ENCODE data around the gene ZRANB1. TPM values are rescaled to one million over a fixed set of nuclear protein-coding genes. Genes with fewer than 3 reads are reported as not detected.

The ZRANB1 gene
- total and polyA plus RNA-seq, 2 of the 13 experiments (the other 11 are each of a cell fraction or from before 2014, with no cell fraction given) = 10.3 to 19.6 TPM

- Histone ChIP-seq H3K4me1 (ENCODE audit: insufficient read depth, low read length) (no peaks in the 10 kb centered on the region), H4K20me1 (ENCODE audit: insufficient read depth, low read length) (peaks cover 48% of the 10 kb centered on the region), H3K36me3 (replicated peaks in 1 of 2; ENCODE audit: control insufficient read depth in 1 of 2, insufficient read depth in 2 of 2, low read length in 2 of 2) (peaks cover 2 to 15% of the 10 kb centered on the region in 2 experiments; a peak in 4 of 5 replicates), H3K4me3 (replicated peaks in 1 of 3; ENCODE audit: insufficient read depth in 1 of 3, low read depth in 2 of 3, low read length in 3 of 3) (no peak overlapping the region), H3K4me2 (ENCODE audit: low read depth, low read length) (no peak overlapping the region), H3K27me3 (ENCODE audit: control insufficient read depth in 1 of 2, insufficient read depth in 2 of 2, low read length in 2 of 2) (no peaks in the 10 kb centered on the region), H3K9ac (ENCODE audit: insufficient read depth, low read depth, low read length) (no peak overlapping the region), H3K27ac (ENCODE audit: extremely low read length, insufficient read depth, low read length) (no peak overlapping the region), H3K79me2 (ENCODE audit: insufficient read depth, low read length) (peaks cover 91% of the 10 kb centered on the region), H3K9me3 (ENCODE audit: low read length) (no peaks in the 10 kb centered on the region), H2AFZ (ENCODE audit: low read length) (no peak overlapping the region)
- POLR2A ChIA-PET = no interaction called here
- BruUV-seq (replicated peaks) = TSS peak; percentile 39
- DNase-seq (ENCODE audit: low spot score) (no peak), FAIRE-seq (no peak), ATAC-seq (no peak)
- intact Hi-C loops (cut with micrococcal nuclease; ENCODE audit: unreplicated experiment) (no loop called here), in situ Hi-C loops (cut with HindIII; ENCODE audit: extremely low pct_ligation_motif_present, low pct_unique_long_range_greater_than_20kb) (no loop called here)
- CTCF ChIA-PET (ENCODE audit: low intra/inter-chr PET ratio, low total read pairs) = no interaction called here
- WGBS (ENCODE audit: low lambda C conversion rate) = 90% methylated on average over 11 of the region's 11 CpGs
- TF ChIP-seq ZNF205 (CRISPR knock-in tag; IDR thresholded peaks at IDR 0.05) (no peak), RFX3 (CRISPR knock-in tag; IDR thresholded peaks at IDR 0.05) (no peak), ZNF605 (CRISPR knock-in tag; IDR thresholded peaks at IDR 0.05) (no peak), ZBTB7B (CRISPR knock-in tag; IDR thresholded peaks at IDR 0.05) (no peak), ZNF629 (CRISPR knock-in tag; conservative IDR thresholded peaks at IDR 0.05) (no peak), YY1 (IDR thresholded peaks at IDR 0.05; ENCODE audit: insufficient read depth, insufficient replicate concordance, low read depth, low read length) (no peak), ZNF260 (CRISPR knock-in tag; IDR thresholded peaks at IDR 0.05; ENCODE audit: borderline replicate concordance, low read depth) (no peak), ONECUT2 (CRISPR knock-in tag; IDR thresholded peaks at IDR 0.05) (no peak), ISX (CRISPR knock-in tag; conservative IDR thresholded peaks at IDR 0.05) (no peak), HNRNPH1 (optimal IDR thresholded peaks at IDR 0.05; ENCODE audit: low read depth, low read length) (no peak), AHDC1 (CRISPR knock-in tag; IDR thresholded peaks at IDR 0.05; ENCODE audit: borderline replicate concordance) (no peak), FOXO4 (CRISPR knock-in tag; conservative IDR thresholded peaks at IDR 0.05) (no peak), AKAP8 (CRISPR knock-in tag; IDR thresholded peaks at IDR 0.05) (no peak), ZNF296 (CRISPR knock-in tag; conservative IDR thresholded peaks at IDR 0.05) (no peak)
- TF ChIP-seq, protein P1, sequence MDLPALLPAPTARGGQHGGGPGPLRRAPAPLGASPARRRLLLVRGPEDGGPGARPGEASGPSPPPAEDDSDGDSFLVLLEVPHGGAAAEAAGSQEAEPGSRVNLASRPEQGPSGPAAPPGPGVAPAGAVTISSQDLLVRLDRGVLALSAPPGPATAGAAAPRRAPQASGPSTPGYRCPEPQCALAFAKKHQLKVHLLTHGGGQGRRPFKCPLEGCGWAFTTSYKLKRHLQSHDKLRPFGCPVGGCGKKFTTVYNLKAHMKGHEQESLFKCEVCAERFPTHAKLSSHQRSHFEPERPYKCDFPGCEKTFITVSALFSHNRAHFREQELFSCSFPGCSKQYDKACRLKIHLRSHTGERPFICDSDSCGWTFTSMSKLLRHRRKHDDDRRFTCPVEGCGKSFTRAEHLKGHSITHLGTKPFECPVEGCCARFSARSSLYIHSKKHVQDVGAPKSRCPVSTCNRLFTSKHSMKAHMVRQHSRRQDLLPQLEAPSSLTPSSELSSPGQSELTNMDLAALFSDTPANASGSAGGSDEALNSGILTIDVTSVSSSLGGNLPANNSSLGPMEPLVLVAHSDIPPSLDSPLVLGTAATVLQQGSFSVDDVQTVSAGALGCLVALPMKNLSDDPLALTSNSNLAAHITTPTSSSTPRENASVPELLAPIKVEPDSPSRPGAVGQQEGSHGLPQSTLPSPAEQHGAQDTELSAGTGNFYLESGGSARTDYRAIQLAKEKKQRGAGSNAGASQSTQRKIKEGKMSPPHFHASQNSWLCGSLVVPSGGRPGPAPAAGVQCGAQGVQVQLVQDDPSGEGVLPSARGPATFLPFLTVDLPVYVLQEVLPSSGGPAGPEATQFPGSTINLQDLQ (CRISPR knock-in tag; IDR thresholded peaks at IDR 0.05) = no peak
Observed at GRCh38 chr10:124942317-124943169, 620 bp downstream of the ZRANB1 start.

Measured in HepG2 (cell line).